NOMO-1 treated with dmso at 0.1 percent for 144 hours (cell line): Measurements from ENCODE around the gene ABL1.
A peak's percentile ranks its signal among the peaks of the same experiment; 100 is the strongest.
"Not testable (repeated sequence)": the region's sequence is repeated elsewhere in the genome, so short reads cannot be mapped to it uniquely, and the experiment has no call there.

ENCODE experiments used
- DNase-seq: peaks from one replicate; lab custom pipeline; 2025; ENCODE audit not compliant: unreplicated experiment; lab: John Stamatoyannopoulos, UW

ABL1 gene

GRCh38 chr9:130847306-130848217 is 12.5 kb downstream of the ABL1 start:
- DNase-seq, result no peak

GRCh38 chr9:130848514-130848913 is 13.5 kb downstream of the ABL1 start:
- not testable (repeated sequence) for DNase-seq

GRCh38 chr9:130849356-130849755 is 14.3 kb downstream of the ABL1 start:
- no peak for DNase-seq

- DNase-seq, result no peak
These were observed 17.7 kb downstream of the ABL1 start for GRCh38 chr9:130852801-130853200.

GRCh38 chr9:130854092-130854491 is 19.0 kb downstream of the ABL1 start:
- DNase-seq, result no peak

- DNase-seq, result no peak
These were observed 19.8 kb downstream of the ABL1 start for GRCh38 chr9:130854835-130855234.

- DNase-seq, result no peak
These were observed 21.4 kb downstream of the ABL1 start for GRCh38 chr9:130856474-130856873.

- DNase-seq, result no peak
These were observed 23.0 kb downstream of the ABL1 start for GRCh38 chr9:130857864-130858738.

GRCh38 chr9:130858739-130859705 is 24.0 kb downstream of the ABL1 start:
- DNase-seq, result no peak

GRCh38 chr9:130860458-130861316 is 25.6 kb downstream of the ABL1 start:
- DNase-seq, result no peak

- DNase-seq, result no peak
These were observed 26.5 kb downstream of the ABL1 start for GRCh38 chr9:130861372-130862180.

GRCh38 chr9:130862217-130862616 is 27.2 kb downstream of the ABL1 start:
- no peak for DNase-seq

- no peak for DNase-seq
These were observed 27.7 kb downstream of the ABL1 start for GRCh38 chr9:130862747-130863146.

GRCh38 chr9:130864541-130864940 is 29.5 kb downstream of the ABL1 start:
- no peak for DNase-seq

- no peak for DNase-seq
These were observed 30.9 kb downstream of the ABL1 start for GRCh38 chr9:130865921-130866320.

- peak; percentile 54 for DNase-seq
These were observed 31.5 kb downstream of the ABL1 start for GRCh38 chr9:130866474-130866965.

GRCh38 chr9:130867556-130867955 is 32.5 kb downstream of the ABL1 start:
- no peak for DNase-seq

GRCh38 chr9:130868230-130868629 is 33.2 kb downstream of the ABL1 start:
- no peak for DNase-seq

- DNase-seq, result no peak
These were observed 34.2 kb downstream of the ABL1 start for GRCh38 chr9:130869250-130869649.
